NK-92 treated with Interleukin-12 subunit alpha and Interleukin-12 subunit beta, amount 100 ng/mL, for 24 hours (cell line): ENCODE measurements around the gene PREB.
A peak's percentile ranks its signal among the peaks of the same experiment; 100 is the strongest.

Experiments used
- DNase-seq: peaks from one replicate; lab custom pipeline; 2025; lab: John Stamatoyannopoulos, UW

The PREB gene

GRCh38 chr2:27095745-27096651, 38.4 kb downstream of the PREB start:
- no peak for DNase-seq

GRCh38 chr2:27095427-27095744, 39.0 kb downstream of the PREB start:
- DNase-seq, result no peak

- DNase-seq, result no peak
Observed at GRCh38 chr2:27094353-27094984, 40.0 kb downstream of the PREB start.

- DNase-seq, result no peak
Observed at GRCh38 chr2:27093430-27094352, 40.7 kb downstream of the PREB start.

GRCh38 chr2:27092696-27093429, 41.6 kb downstream of the PREB start:
- no peak for DNase-seq

- DNase-seq, result no peak
Observed at GRCh38 chr2:27091746-27092695, 42.4 kb downstream of the PREB start.

GRCh38 chr2:27089111-27089954, 45.1 kb downstream of the PREB start:
- DNase-seq, result no peak

- DNase-seq, result no peak
Observed at GRCh38 chr2:27088634-27089033, 45.8 kb downstream of the PREB start.

GRCh38 chr2:27087823-27088410, 46.5 kb downstream of the PREB start:
- no peak for DNase-seq

GRCh38 chr2:27086724-27087593, 47.5 kb downstream of the PREB start, which contains the start of gene KHK:
Gene KHK, plus strand, starts transcription at chr2:27086772. Its CDS starts 488 bp downstream, at chr2:27087260.
- DNase-seq, result no peak

- DNase-seq, result peak; percentile 84
Observed at GRCh38 chr2:27086090-27086723, 48.2 kb downstream of the PREB start.

GRCh38 chr2:27085673-27086089, 48.8 kb downstream of the PREB start:
- no peak for DNase-seq

GRCh38 chr2:27085062-27085672, 49.3 kb downstream of the PREB start:
- DNase-seq, result no peak

GRCh38 chr2:27084297-27085061, 50.0 kb downstream of the PREB start:
- DNase-seq, result no peak

GRCh38 chr2:27083410-27084296, 50.8 kb downstream of the PREB start:
- DNase-seq, result no peak
